Urothelium cell line (cell line): Measurements from ENCODE around the gene ZNF396.

Experiments used
- DNase-seq: peaks from one replicate; pipeline ENCODE4 v3.0.0; 2011; ENCODE audit warnings: low spot score, mixed read lengths
- FAIRE-seq: peaks from 2 replicates; lab custom pipeline; 2011; peaks lifted over from hg19 to GRCh38; lab: Jason Lieb, UNC

ZNF396 gene

DNA sequence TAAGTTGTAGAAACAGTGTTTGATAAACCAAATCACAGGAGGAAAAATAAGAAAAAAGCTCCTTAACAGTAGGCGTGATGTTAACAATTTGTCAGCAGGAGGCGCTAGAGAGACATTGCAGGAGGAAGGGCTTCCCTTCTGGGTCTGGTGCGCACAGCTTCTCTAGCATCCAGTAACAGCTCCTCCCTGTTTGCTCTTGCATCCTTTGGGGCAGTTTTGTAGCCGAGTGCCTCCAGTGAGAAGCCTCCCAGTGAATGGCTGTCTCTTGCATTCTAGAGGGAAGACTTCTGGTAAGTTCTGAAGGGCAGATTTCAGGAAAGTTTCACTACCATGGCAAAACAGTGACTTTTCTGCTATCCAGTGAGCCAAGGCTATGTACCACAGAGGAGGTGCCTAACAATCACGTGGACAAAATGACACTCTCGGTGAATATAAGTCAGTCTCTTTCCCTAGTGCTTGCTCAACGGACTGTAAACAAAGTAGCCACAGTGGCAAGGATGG lies 9.5 kb upstream of the ZNF396 start:
- DNase-seq (peak; percentile 44), FAIRE-seq (no peak)

- FAIRE-seq (no peak), DNase-seq (no peak)
Measured at GRCh38 chr18:35383136-35383535, 6.0 kb upstream of the ZNF396 start.

DNA sequence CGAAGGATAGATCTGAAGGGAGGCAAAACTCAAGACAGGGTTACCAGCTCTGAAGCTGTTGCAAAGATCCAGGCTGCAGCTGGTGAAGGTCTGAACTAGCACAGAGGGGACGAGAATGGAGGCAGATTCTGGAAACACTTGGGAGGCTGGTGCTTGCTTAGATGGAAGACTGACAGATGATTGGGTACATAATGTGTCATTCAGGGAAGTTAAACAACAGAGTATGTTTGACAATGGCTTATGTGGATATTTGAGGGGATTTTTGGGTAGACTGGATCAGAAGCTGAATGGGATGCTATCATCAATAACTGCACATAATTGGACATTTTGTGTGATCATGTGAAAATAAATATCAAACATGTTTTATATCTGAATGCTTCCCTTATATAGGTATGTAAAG lies 2.3 kb upstream of the ZNF396 start:
- DNase-seq (no peak), FAIRE-seq (no peak)

DNA sequence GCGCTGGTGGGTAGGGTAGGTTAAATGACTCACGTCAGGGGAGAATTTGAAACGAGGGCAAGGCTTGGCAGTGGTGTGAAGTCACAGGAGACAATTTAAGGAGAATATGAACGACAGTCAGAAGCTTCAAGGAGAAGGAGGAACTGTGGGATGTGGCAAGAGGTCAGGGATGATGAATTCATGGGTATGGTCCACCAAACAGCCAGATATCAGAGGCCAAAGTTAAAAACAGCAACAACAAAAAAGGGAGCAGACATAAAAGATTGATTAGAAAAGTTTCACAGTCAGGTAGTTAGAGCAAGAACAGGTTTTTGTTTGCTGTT lies 1.4 kb upstream of the ZNF396 start:
- FAIRE-seq, result no peak

GRCh38 chr18:35377875-35378573 lies 887 bp upstream of the ZNF396 start:
- FAIRE-seq (no peak), DNase-seq (no peak)

More for the DNA sequence above, 1.4 kb upstream of the ZNF396 start:
- no peak for DNase-seq

- DNase-seq, result no peak
- no peak for FAIRE-seq
Measured at GRCh38 chr18:35376393-35376741, 770 bp downstream of the ZNF396 start.

DNA sequence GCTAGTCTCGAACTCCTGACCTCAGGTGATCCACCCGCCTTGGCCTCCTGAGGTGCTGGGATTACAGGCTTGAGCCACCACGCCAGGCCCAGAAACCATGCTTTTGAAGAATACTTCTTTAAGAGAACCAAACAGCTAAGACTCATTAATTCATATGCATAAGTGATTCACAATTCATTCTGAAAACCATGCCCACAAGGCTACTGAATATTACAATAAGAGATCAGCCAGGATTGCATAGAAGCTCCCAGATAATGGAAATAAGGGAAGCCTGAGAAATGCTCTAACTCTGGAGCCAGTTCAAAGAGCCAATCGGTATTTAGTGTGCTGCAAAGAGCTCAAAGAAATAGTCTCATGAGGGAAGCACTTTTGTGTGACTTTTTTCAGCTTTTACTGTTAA lies 2.4 kb downstream of the ZNF396 start:
- DNase-seq (no peak), FAIRE-seq (no peak)

GRCh38 chr18:35371412-35372195 lies 5.5 kb downstream of the ZNF396 start:
- FAIRE-seq, result no peak
- no peak for DNase-seq

DNA sequence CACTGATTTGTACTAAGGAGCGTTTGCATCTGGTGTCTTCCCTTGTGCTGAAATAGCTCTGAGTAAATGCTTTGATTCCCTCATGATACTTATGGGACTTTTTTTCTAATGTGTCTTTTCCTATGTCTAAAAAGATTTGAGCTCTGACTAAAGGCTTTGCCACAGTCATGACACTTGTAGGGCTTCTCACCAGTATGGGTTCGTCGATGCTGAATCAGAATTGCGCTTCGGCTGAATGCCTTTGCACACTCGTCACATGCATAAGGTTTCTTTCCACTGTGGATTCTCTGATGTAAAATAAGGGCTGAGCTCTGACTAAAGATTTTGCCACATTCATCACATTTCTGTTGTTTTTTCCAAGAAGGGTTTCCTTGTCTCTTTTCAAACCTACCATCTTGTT lies 8.0 kb downstream of the ZNF396 start:
- DNase-seq (no peak), FAIRE-seq (no peak)

GRCh38 chr18:35368595-35368994 lies 8.5 kb downstream of the ZNF396 start:
- DNase-seq (no peak), FAIRE-seq (no peak)

DNA sequence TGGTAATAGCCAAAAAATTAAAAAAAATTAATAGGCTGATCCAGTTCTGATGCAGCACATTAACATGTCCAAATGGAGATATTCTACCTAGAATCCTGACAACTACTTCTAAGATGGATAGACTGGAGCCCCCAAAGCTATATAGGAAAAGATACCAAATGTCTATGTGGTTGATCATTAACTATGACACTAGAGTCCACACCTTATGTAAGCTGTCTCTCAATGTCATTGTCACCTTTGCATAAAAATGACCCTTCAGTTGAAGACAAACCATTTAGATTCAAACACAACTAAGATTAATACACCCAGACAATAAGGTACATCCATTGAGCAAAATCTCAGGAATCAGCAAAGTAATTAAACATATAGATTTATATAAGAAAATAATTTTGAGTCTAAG lies 14.6 kb downstream of the ZNF396 start:
- no peak for FAIRE-seq
- DNase-seq, result no peak

DNA sequence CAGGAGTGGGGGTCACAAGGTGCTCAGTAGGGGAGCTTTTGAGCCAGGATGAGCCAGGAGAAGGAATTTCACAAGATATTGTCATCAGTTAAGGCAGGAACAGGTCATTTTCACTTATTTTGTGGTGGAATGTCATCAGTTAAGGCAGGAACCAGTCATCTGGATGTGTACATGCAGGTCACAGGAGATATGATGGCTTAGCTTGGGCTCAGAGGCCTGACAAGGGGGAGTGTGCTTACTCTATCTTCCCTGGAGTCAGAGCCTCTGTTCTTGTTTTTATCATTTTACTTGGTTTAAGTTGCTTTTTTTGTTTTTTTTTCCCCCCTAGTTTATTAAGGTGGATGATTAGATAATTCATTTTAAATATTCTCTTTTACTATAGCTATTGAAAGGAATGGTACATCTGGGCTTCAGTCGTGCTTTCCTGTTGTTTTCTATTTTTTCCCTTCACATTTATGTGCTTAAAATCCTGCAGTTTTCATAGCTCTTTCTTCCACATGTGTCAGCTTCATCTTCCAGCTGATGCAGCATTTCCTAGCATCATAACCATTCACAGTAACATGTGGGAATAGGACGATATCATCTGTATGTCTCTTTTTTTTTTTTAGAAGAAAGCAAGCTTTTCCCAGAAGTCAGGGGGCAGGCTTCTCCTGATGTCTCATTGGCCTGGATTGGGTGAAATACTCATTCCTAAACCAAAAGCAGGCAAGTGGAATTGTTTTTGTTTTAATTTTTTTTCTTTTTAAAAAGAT lies 15.4 kb downstream of the ZNF396 start:
- no peak for FAIRE-seq
- no peak for DNase-seq

DNA sequence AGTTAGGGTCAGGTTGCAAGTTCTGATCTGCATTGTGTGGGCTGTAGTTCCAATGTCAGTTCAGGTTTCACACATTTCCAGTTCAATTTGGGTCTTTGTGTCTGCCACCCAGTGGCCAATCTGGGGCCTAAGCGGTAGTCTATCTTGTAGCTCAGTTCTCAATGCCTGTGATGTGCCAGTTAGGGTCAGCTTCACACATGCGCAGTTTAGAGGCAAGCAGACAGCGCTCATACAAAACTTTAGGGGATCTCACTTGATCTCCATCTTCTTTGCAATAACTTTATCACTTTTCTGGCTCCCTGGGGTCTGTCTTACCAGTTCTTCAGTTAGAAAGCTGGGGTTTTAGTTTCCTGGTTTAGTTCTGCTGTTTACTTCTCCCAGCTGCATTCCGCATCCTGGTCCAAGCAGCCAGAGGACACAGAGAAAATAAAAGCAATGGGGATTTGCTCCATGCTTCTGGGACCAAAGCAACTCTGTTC lies 22.0 kb downstream of the ZNF396 start:
- FAIRE-seq (no peak), DNase-seq (peak; percentile 45)

DNA sequence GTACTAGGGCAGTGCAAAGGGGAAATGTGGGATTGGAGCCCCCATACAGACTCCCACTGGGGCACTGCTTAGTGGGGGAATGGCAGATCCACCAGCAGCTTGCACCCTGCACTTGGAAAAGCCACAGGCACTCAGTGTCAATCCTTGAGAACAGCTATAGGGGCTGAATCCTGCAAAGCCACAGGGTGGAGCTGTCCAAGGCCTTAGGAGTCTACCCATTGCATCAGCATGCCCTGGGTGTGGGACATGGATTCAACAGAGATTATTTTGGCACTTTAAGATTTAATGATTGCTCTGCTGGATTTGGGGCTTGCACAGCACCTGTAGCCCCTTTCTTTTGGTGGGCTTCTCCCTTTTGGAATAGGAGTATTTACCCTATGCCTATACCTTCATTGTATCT lies 24.4 kb downstream of the ZNF396 start:
- no peak for FAIRE-seq
- no peak for DNase-seq

- FAIRE-seq (no peak), DNase-seq (no peak)
Measured at GRCh38 chr18:35352283-35352682, 24.9 kb downstream of the ZNF396 start.

DNA sequence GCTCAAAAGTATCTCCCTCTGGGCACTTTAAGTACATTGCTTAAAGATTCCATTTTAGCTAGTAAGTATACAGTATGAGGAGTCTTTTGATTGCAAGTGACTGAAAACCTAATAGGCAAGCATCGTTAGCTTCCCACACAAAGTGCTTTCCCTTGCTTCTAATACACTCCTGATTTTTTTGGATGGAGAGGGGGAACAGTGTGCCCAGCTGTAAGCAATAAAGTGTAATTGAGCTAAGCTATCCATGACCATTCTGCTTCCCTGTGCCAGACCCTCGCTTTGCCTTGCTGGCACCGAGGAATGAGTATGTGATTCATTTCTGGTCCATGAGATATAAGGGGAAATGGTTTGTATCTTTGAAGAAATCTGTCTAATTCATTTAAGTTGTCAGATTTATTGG lies 29.1 kb downstream of the ZNF396 start:
- FAIRE-seq (no peak), DNase-seq (no peak)

DNA sequence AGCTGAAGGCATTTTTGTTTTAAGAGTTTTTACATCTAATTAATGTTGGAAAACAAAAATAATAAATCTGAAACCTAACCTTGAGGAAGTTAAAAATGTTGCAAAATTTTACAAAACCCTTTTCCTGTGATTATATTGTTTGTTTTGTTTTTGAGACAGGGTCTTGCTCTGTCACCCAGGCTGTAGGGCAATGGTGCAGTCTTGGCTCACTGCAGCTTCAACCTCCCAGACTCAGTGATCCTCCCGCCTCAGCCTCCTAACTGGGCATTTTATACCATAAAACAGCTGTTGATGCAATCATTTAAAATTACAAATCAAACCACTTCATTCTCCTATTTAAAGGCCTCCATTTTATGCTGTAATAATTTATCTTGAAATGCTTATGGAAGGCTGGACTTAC lies 31.2 kb downstream of the ZNF396 start:
- DNase-seq (no peak), FAIRE-seq (no peak)

- FAIRE-seq (no peak), DNase-seq (no peak)
Measured at GRCh38 chr18:35345460-35345921, 31.6 kb downstream of the ZNF396 start.

DNA sequence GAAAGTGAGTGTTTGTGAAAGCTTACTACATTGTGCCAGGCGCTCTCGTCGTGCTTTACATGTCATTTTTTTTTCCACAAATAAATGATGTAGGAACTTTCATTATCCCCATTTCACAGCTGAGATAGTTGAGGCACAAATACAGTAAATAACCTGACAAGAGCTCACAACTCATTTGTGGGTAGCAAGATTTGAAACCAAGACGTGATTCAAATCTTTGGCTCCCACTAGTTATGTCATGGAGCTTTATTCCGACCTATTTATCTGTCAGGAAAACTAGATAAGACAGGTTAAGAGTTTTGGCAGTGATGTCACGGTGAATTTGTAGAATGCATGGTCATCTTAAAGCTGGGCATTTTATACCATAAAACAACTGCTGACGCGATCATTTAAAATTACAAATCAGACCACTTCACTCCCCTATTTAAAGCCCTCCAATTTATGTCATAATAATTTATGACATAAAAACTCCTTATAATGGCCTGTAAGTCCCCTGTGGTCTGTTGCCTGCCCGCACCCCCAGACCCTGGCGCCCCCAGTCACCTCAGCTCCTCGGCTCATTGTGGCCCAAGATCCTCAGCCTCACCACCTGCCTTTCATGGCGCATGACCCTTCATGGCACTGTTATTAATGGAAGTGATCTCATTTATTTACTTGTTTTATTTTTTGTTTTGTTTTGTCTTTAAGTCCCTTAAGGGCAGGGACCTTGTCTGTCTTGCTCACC lies 32.2 kb downstream of the ZNF396 start:
- no peak for FAIRE-seq

GRCh38 chr18:35343936-35344735 lies 33.0 kb downstream of the ZNF396 start, which contains the start of gene ZNF24:
ZNF24 (minus strand) TSS chr18:35344420; CDS start chr18:35340650, 3,770 bp downstream.
- DNase-seq (peak; percentile 93), FAIRE-seq (no peak)

More for the DNA sequence above, 32.2 kb downstream of the ZNF396 start:
- no peak for DNase-seq
